WTC11 (cell line): ENCODE results near the gene MRPL46.

Experiments used
- CTCF ChIP-seq: fragments of 200-600 bp; IDR thresholded peaks from 2 replicates; pipeline ENCODE4 v1.8.0; 2022; ENCODE audit warnings: antibody characterized with exemption
- E2F1 ChIP-seq: sonication (generic); formaldehyde crosslinking; IDR thresholded peaks from 2 replicates; pipeline ENCODE4 v1.8.0; 2022; ENCODE audit warnings: mild to moderate bottlenecking, missing genetic modification reagents
- FOXK1 ChIP-seq: sonication (generic); formaldehyde crosslinking; IDR thresholded peaks from 2 replicates; pipeline ENCODE4 v1.8.0; 2022; ENCODE audit warnings: mild to moderate bottlenecking, moderate library complexity, missing genetic modification reagents
- JUN ChIP-seq: sonication (generic); formaldehyde crosslinking; IDR thresholded peaks from 2 replicates; pipeline ENCODE4 v1.8.0; 2023; ENCODE audit warnings: mild to moderate bottlenecking, missing genetic modification reagents
- STAT6 ChIP-seq: sonication (generic); formaldehyde crosslinking; conservative IDR thresholded peaks from 2 replicates; pipeline ENCODE4 v1.8.1; 2023; ENCODE audit warnings: mild to moderate bottlenecking, low read depth, missing genetic modification reagents, moderate library complexity
- USF2 ChIP-seq: sonication (generic); formaldehyde crosslinking; IDR thresholded peaks from 2 replicates; pipeline ENCODE4 v1.8.1; 2023; ENCODE audit warnings: mild to moderate bottlenecking, missing genetic modification reagents, moderate library complexity

GRCh38 chr15:88463870-88464532, 3.2 kb downstream of the MRPL46 start:
- TF ChIP-seq CTCF (no peak), E2F1 (CRISPR knock-in tag) (no peak), STAT6 (CRISPR knock-in tag) (no peak), JUN (CRISPR knock-in tag) (no peak), USF2 (CRISPR knock-in tag) (no peak), FOXK1 (CRISPR knock-in tag) (no peak)
